K562 (cell line): ENCODE results near the gene GNRH2. TPM values are rescaled to one million over a fixed set of nuclear protein-coding genes. Genes with fewer than 3 reads are reported as not detected.

Experiments used
- CEBPG ChIP-seq, 3 experiments: fragments of 200-800 bp in 1 of 3; sonication (Bioruptor generic) in 1 of 3; sonication (generic) in 1 of 3; formaldehyde crosslinking in 1 of 3; IDR thresholded peaks in 2 of 3; conservative IDR thresholded peaks in 1 of 3; 2 replicates each; pipeline versions ENCODE4 v1.6.1 to v1.8.0; 2016 to 2022; ENCODE audit warnings: missing compliant biosample characterization in 2 of 3, missing genetic modification characterization in 2 of 3, mild to moderate bottlenecking in 1 of 3, missing genetic modification reagents in 1 of 3
- DIDO1 ChIP-seq: fragments of 450-650 bp; IDR thresholded peaks from 2 replicates; pipeline ENCODE4 v1.6.1; 2016; ENCODE audit warnings: low read depth, missing biosample characterization, missing genetic modification characterization
- HNRNPH1 ChIP-seq: fragments of 200-400 bp; formaldehyde crosslinking; optimal IDR thresholded peaks from 2 replicates; pipeline ENCODE3; 2017; ENCODE audit warnings: low read depth, mild to moderate bottlenecking, low read length, moderate library complexity
- KAT8 ChIP-seq: fragments of 450-650 bp; IDR thresholded peaks from 2 replicates; pipeline ENCODE4 v1.6.1; 2016; ENCODE audit warnings: low read depth, mild to moderate bottlenecking
- LEF1 ChIP-seq: fragments of 450-650 bp; IDR thresholded peaks from 2 replicates; pipeline ENCODE4 v1.6.1; 2016; ENCODE audit warnings: mild to moderate bottlenecking
- MAX ChIP-seq: sonication (generic); formaldehyde crosslinking; IDR thresholded peaks from 2 replicates; pipeline ENCODE4 v1.9.0; 2022; ENCODE audit warnings: mild to moderate bottlenecking, missing genetic modification reagents
- MBD2 ChIP-seq: sonication (generic); IDR thresholded peaks from 2 replicates; pipeline ENCODE4 v1.6.1; 2016; ENCODE audit warnings: low read depth, borderline replicate concordance
- MYBL2 ChIP-seq, 2 experiments: fragments of 450-650 bp in 1 of 2; sonication (generic) in 1 of 2; formaldehyde crosslinking in 1 of 2; IDR thresholded peaks; 2 replicates each; pipeline versions ENCODE4 v1.6.1 to v1.8.1; 2017 to 2022; ENCODE audit warnings: borderline replicate concordance in 1 of 2, inconsistent platforms in 1 of 2, low read depth in 1 of 2, mild to moderate bottlenecking in 1 of 2, missing genetic modification reagents in 1 of 2, moderate library complexity in 1 of 2
- NCOA6 ChIP-seq: fragments of 450-650 bp; IDR thresholded peaks from 2 replicates; pipeline ENCODE4 v1.6.1; 2017; ENCODE audit warnings: mild to moderate bottlenecking
- NRF1 ChIP-seq, 2 experiments: fragments of 450-650 bp; IDR thresholded peaks in 1 of 2; conservative IDR thresholded peaks in 1 of 2; 2 replicates each; pipeline ENCODE4 v1.6.1; 2014; ENCODE audit warnings: mild to moderate bottlenecking in 2 of 2
- POLR2A ChIP-seq: fragments of 450-650 bp; conservative IDR thresholded peaks from 2 replicates; pipeline ENCODE4 v1.6.1; 2016
- POLR2AphosphoS2 ChIP-seq: IDR thresholded peaks from 2 replicates; pipeline ENCODE4 v1.6.1; 2012; ENCODE audit warnings: low read length, improper control_type of control experiment
- RBFOX2 ChIP-seq: fragments of 200-400 bp; formaldehyde crosslinking; IDR thresholded peaks from 2 replicates; pipeline ENCODE4 v1.6.1; 2017; ENCODE audit warnings: low read depth, mild to moderate bottlenecking, low read length, moderate library complexity
- SRSF7 ChIP-seq: fragments of 200-400 bp; formaldehyde crosslinking; optimal IDR thresholded peaks from 2 replicates; pipeline ENCODE3; 2017; ENCODE audit warnings: mild to moderate bottlenecking, low read depth, low read length
- STAT5A ChIP-seq: IDR thresholded peaks from 2 replicates; pipeline ENCODE4 v1.6.1; 2012; ENCODE audit warnings: low read length, inconsistent platforms, borderline replicate concordance
- TFAP4 ChIP-seq: sonication (generic); formaldehyde crosslinking; IDR thresholded peaks from 2 replicates; pipeline ENCODE4 v1.8.0; 2022; ENCODE audit warnings: missing genetic modification reagents, mild to moderate bottlenecking, moderate library complexity, borderline replicate concordance
- TRIM28 ChIP-seq: fragments of 450-650 bp; IDR thresholded peaks from 2 replicates; pipeline ENCODE4 v1.6.1; 2017
- ZBTB17 ChIP-seq: fragments of 450-650 bp; formaldehyde crosslinking; IDR thresholded peaks from 2 replicates; pipeline ENCODE4 v1.4.0; 2020; ENCODE audit warnings: mild to moderate bottlenecking
- ZFPM2 ChIP-seq: fragments of 250-450 bp; sonication (Bioruptor Pico); IDR thresholded peaks from 2 replicates; pipeline ENCODE4 v1.5.1; 2022; ENCODE audit warnings: mild to moderate bottlenecking
- ZNF124 ChIP-seq: sonication (generic); formaldehyde crosslinking; IDR thresholded peaks from 2 replicates; pipeline ENCODE4 v1.8.1; 2022; ENCODE audit warnings: missing genetic modification reagents
- ZNF282 ChIP-seq: sonication (generic); formaldehyde crosslinking; IDR thresholded peaks from 2 replicates; pipeline ENCODE4 v1.8.1; 2023; ENCODE audit warnings: missing genetic modification reagents
- ZNF384 ChIP-seq: IDR thresholded peaks from 2 replicates; pipeline ENCODE4 v1.6.1; 2012; ENCODE audit warnings: low read depth, low read length, improper control_type of control experiment
- ZNF780A ChIP-seq: fragments of 250-450 bp; sonication (Bioruptor Pico); IDR thresholded peaks from 2 replicates; pipeline ENCODE4 v1.5.0; 2021; ENCODE audit warnings: mild to moderate bottlenecking
- polyA plus RNA-seq, 8 experiments: library from polyadenylated mRNA; depleted of rRNA in 4 of 8; stranded (reverse) in 5 of 8; unstranded in 3 of 8; fragments of >200 nt; fragmentation: Nextera tagmentation in 2 of 8; fragmentation: Illumina TruSeq in 1 of 8; extraction: Ambion mirVana in 2 of 8; extraction: Trizol in 1 of 8; gene quantifications; 2 replicates each; pipeline versions ENCODE4 v1.2.1 to v1.2.3, GENCODE V29; 2011 to 2014; ENCODE audit warnings: inconsistent platforms in 1 of 8, missing spikeins in 1 of 8
- total RNA-seq, 7 experiments: library from RNA; depleted of rRNA in 6 of 7; stranded (reverse); fragments of >200 nt in 6 of 7; fragmentation: Illumina TruSeq in 2 of 7; extraction: Trizol in 2 of 7; gene quantifications; 2 replicates each; pipeline versions ENCODE4 v1.2.1 to v1.2.3, GENCODE V29; 2011 to 2021; ENCODE audit warnings: low replicate concordance in 1 of 7
- TF ChIP-seq, protein P1 (sequence below): IDR thresholded peaks from 2 replicates; pipeline ENCODE4 v1.6.1; 2012; ENCODE audit warnings: low read depth, low read length, improper control_type of control experiment, borderline replicate concordance
- TF ChIP-seq, protein P2 (sequence below): fragments of 450-650 bp; IDR thresholded peaks from 2 replicates; pipeline ENCODE4 v1.6.1; 2017; ENCODE audit warnings: mild to moderate bottlenecking, moderate library complexity

The GNRH2 gene
- total and polyA plus RNA-seq, 9 of the 15 experiments (the other 6 are each of a cell fraction or from before 2014, with no cell fraction given), result 0.11 to 0.50 (median 0.24) TPM; not detected in 5

- TF ChIP-seq TFAP4 (CRISPR knock-in tag) (peak; percentile 81; the same call in 1 of the 2 replicates), MBD2 (no peak; the same call in 1 of the 2 replicates), SRSF7 (no peak), ZNF384 (no peak), NRF1 (conservative IDR thresholded peaks at IDR 0.05 in 1 of 2, IDR thresholded peaks at IDR 0.05 in 1 of 2) (peak; percentile 56 to 63), ZBTB17 (CRISPR knock-in tag) (peak; percentile 39; the same call in 1 of the 2 replicates), MAX (CRISPR knock-in tag) (peak; percentile 76), ZNF282 (CRISPR knock-in tag) (0 out of 2 replicates have a peak, but pooled peaks have one; percentile 18), HNRNPH1 (no peak), CEBPG (CRISPR knock-in tag; IDR thresholded peaks at IDR 0.05) (peak; percentile 32; the same call in 1 of the 2 replicates), CEBPG (tag; conservative IDR thresholded peaks at IDR 0.05 in 1 of 2, IDR thresholded peaks at IDR 0.05 in 1 of 2) (no peak), POLR2A (peak; percentile 74), ZNF780A (CRISPR knock-in tag) (no peak), DIDO1 (tag) (no peak), POLR2AphosphoS2 (0 out of 2 replicates have a peak, but pooled peaks have one; percentile 52), LEF1 (no peak), KAT8 (no peak), MYBL2 (IDR thresholded peaks at IDR 0.05; ENCODE audit: low read depth) (no peak), MYBL2 (CRISPR knock-in tag; IDR thresholded peaks at IDR 0.05; ENCODE audit: borderline replicate concordance) (no peak), ZFPM2 (CRISPR knock-in tag) (no peak), RBFOX2 (peak; percentile 88), STAT5A (no peak), TRIM28 (no peak), NCOA6 (no peak), ZNF124 (CRISPR knock-in tag) (no peak)
- TF ChIP-seq, protein P1, sequence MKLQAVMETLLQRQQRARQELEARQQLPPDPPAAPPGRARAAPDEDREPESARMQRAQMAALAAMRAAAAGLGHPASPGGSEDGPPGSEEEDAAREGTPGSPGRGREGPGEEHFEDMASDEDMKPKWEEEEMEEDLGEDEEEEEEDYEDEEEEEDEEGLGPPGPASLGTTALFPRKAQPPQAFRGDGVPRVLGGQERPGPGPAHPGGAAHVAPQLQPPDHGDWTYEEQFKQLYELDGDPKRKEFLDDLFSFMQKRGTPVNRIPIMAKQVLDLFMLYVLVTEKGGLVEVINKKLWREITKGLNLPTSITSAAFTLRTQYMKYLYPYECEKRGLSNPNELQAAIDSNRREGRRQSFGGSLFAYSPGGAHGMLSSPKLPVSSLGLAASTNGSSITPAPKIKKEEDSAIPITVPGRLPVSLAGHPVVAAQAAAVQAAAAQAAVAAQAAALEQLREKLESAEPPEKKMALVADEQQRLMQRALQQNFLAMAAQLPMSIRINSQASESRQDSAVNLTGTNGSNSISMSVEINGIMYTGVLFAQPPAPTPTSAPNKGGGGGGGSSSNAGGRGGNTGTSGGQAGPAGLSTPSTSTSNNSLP, result no peak
- TF ChIP-seq, protein P2, sequence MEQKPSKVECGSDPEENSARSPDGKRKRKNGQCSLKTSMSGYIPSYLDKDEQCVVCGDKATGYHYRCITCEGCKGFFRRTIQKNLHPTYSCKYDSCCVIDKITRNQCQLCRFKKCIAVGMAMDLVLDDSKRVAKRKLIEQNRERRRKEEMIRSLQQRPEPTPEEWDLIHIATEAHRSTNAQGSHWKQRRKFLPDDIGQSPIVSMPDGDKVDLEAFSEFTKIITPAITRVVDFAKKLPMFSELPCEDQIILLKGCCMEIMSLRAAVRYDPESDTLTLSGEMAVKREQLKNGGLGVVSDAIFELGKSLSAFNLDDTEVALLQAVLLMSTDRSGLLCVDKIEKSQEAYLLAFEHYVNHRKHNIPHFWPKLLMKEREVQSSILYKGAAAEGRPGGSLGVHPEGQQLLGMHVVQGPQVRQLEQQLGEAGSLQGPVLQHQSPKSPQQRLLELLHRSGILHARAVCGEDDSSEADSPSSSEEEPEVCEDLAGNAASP, result no peak
Observed at GRCh38 chr20:3045816-3046676, 2.6 kb downstream of the GNRH2 start, which contains the start of gene MRPS26 (continued).
